ENCODE measurements around the gene SMTNL1. TPM values are rescaled to one million over a fixed set of nuclear protein-coding genes. Genes with fewer than 3 reads are reported as not detected.

The SMTNL1 gene
- total and polyA plus RNA-seq, 2 donors from 2014 or later: not detected

GRCh38 chr11:57568330-57568766 lies 31.0 kb downstream of the SMTNL1 start:
- Histone ChIP-seq H3K4me1 (ENCODE audit: control insufficient read depth in 2 of 3, insufficient read depth in 2 of 3, low read depth in 1 of 3, low read length in 3 of 3) (peaks cover 0 to 12% (median 0%) of the 10 kb centered on the region in 3 donors), H3K27ac (ENCODE audit: low read depth in 2 of 2, low read length in 2 of 2) (peak overlapping the region; percentile 51 to 59), H3K9me3 (ENCODE audit: control insufficient read depth in 2 of 3, insufficient read depth in 1 of 3, low read length in 3 of 3) (no peaks in the 10 kb centered on the region), H3K4me3 (ENCODE audit: low read length in 3 of 3) (peak overlapping the region in 2 of 3 donors; percentile 62 to 85), H3K27me3 (ENCODE audit: control insufficient read depth, insufficient read depth, low read length) (no peaks in the 10 kb centered on the region), H3K9ac (ENCODE audit: low read length in 3 of 3) (peak overlapping the region in 1 of 3 donors; percentile 80), H3K36me3 (ENCODE audit: control insufficient read depth in 2 of 3, insufficient read depth in 3 of 3, low read length in 3 of 3) (no peaks in the 10 kb centered on the region)
- FAIRE-seq (no peak), DNase-seq (peak in 3 of 5 donors; percentile 89 to 92 (median 90))
- intact Hi-C loops (cut with DNase I): no loop called here
- peak; percentile 82 for TF ChIP-seq CTCF (IDR thresholded peaks at IDR 0.05; ENCODE audit: borderline replicate concordance, extremely low read depth, insufficient read depth)

- DNase-seq: no peak
Observed at GRCh38 chr11:57571606-57572005, 34.2 kb downstream of the SMTNL1 start.

GRCh38 chr11:57574061-57574460 lies 36.7 kb downstream of the SMTNL1 start:
- no peak overlapping the region for H3K27ac ChIP-seq (ENCODE audit: low read depth in 2 of 2, low read length in 2 of 2)
- H3K36me3 ChIP-seq (ENCODE audit: control insufficient read depth in 2 of 3, insufficient read depth in 3 of 3, low read length in 3 of 3): no peaks in the 10 kb centered on the region
- H3K4me1 ChIP-seq (ENCODE audit: control insufficient read depth in 2 of 3, insufficient read depth in 2 of 3, low read depth in 1 of 3, low read length in 3 of 3): no peaks in the 10 kb centered on the region
- H3K27me3 ChIP-seq (ENCODE audit: control insufficient read depth, insufficient read depth, low read length): no peaks in the 10 kb centered on the region
- DNase-seq (no peak), FAIRE-seq (no peak)
- no peaks in the 10 kb centered on the region for H3K9me3 ChIP-seq (ENCODE audit: control insufficient read depth in 2 of 3, insufficient read depth in 1 of 3, low read length in 3 of 3)
- intact Hi-C loops (cut with DNase I): no loop called here
- H3K9ac ChIP-seq (ENCODE audit: low read length in 3 of 3): no peak overlapping the region
- TF ChIP-seq CTCF (IDR thresholded peaks at IDR 0.05; ENCODE audit: borderline replicate concordance, extremely low read depth, insufficient read depth): no peak
- H3K4me3 ChIP-seq (ENCODE audit: low read length in 3 of 3): no peak overlapping the region

More at GRCh38 chr11:57571606-57572005, 34.2 kb downstream of the SMTNL1 start:
- H3K27ac ChIP-seq (ENCODE audit: low read depth in 2 of 2, low read length in 2 of 2): no peak overlapping the region
- H3K9ac ChIP-seq (ENCODE audit: low read length in 3 of 3): no peak overlapping the region
- intact Hi-C loops (cut with DNase I): no loop called here
- H3K9me3 ChIP-seq (ENCODE audit: control insufficient read depth in 2 of 3, insufficient read depth in 1 of 3, low read length in 3 of 3): no peaks in the 10 kb centered on the region
- H3K4me1 ChIP-seq (ENCODE audit: control insufficient read depth in 2 of 3, insufficient read depth in 2 of 3, low read depth in 1 of 3, low read length in 3 of 3): peaks cover 0 to 6% (median 0%) of the 10 kb centered on the region in 3 donors
- no peak for FAIRE-seq
- no peak for TF ChIP-seq CTCF (IDR thresholded peaks at IDR 0.05; ENCODE audit: borderline replicate concordance, extremely low read depth, insufficient read depth)
- no peaks in the 10 kb centered on the region for H3K27me3 ChIP-seq (ENCODE audit: control insufficient read depth, insufficient read depth, low read length)
- no peaks in the 10 kb centered on the region for H3K36me3 ChIP-seq (ENCODE audit: control insufficient read depth in 2 of 3, insufficient read depth in 3 of 3, low read length in 3 of 3)
- H3K4me3 ChIP-seq (ENCODE audit: low read length in 3 of 3): no peak overlapping the region

- intact Hi-C loops (cut with DNase I): no loop called here
- Histone ChIP-seq H3K9me3 (ENCODE audit: control insufficient read depth in 2 of 3, insufficient read depth in 1 of 3, low read length in 3 of 3) (no peaks in the 10 kb centered on the region), H3K36me3 (ENCODE audit: control insufficient read depth in 2 of 3, insufficient read depth in 3 of 3, low read length in 3 of 3) (no peaks in the 10 kb centered on the region), H3K9ac (ENCODE audit: low read length in 3 of 3) (no peak overlapping the region), H3K27me3 (ENCODE audit: control insufficient read depth, insufficient read depth, low read length) (no peaks in the 10 kb centered on the region), H3K4me3 (ENCODE audit: low read length in 3 of 3) (no peak overlapping the region), H3K27ac (ENCODE audit: low read depth in 2 of 2, low read length in 2 of 2) (no peak overlapping the region), H3K4me1 (ENCODE audit: control insufficient read depth in 2 of 3, insufficient read depth in 2 of 3, low read depth in 1 of 3, low read length in 3 of 3) (no peaks in the 10 kb centered on the region)
- DNase-seq (no peak), FAIRE-seq (no peak)
- no peak for TF ChIP-seq CTCF (IDR thresholded peaks at IDR 0.05; ENCODE audit: borderline replicate concordance, extremely low read depth, insufficient read depth)
Observed at GRCh38 chr11:57584341-57584740, 46.9 kb downstream of the SMTNL1 start.
